GM12873 (cell line): ENCODE measurements around the gene FCGR3A.

Experiments
- CTCF ChIP-seq: IDR thresholded peaks from 2 replicates; pipeline ENCODE4 v1.5.1; 2012; ENCODE audit warnings: low read depth, mild to moderate bottlenecking, moderate library complexity, low read length, control low read depth; ENCODE audit not compliant: insufficient read depth; ENCODE audit errors: missing control alignments

Gene FCGR3A

GRCh38 chr1:161501234-161501633 lies 48.4 kb downstream of the FCGR3A start:
- TF ChIP-seq CTCF: no peak

- TF ChIP-seq CTCF: no peak
Measured at GRCh38 chr1:161499099-161500039, 50.2 kb downstream of the FCGR3A start.

- TF ChIP-seq CTCF: no peak
Measured at GRCh38 chr1:161498646-161499045, 51.0 kb downstream of the FCGR3A start.

- no peak for TF ChIP-seq CTCF
Measured at GRCh38 chr1:161497961-161498360, 51.7 kb downstream of the FCGR3A start.

- no peak for TF ChIP-seq CTCF
Measured at GRCh38 chr1:161495490-161495889, 54.1 kb downstream of the FCGR3A start.

- TF ChIP-seq CTCF: no peak
Measured at GRCh38 chr1:161494091-161494735, 55.4 kb downstream of the FCGR3A start.

GRCh38 chr1:161492827-161493226 lies 56.8 kb downstream of the FCGR3A start:
- TF ChIP-seq CTCF: no peak
